Astrocyte of the hippocampus (primary cell): ENCODE measurements around the gene EPHB1.
"Not testable (repeated sequence)": the region's sequence is repeated elsewhere in the genome, so short reads cannot be mapped to it uniquely, and the experiment has no call there.

Source experiments
- DNase-seq: peaks from one replicate; pipeline ENCODE4 v3.0.0; 2011; ENCODE audit warnings: low read depth, low spot score

Gene EPHB1

GRCh38 chr3:134777341-134777740 is 17.7 kb upstream of the EPHB1 start:
- DNase-seq = no peak

- DNase-seq = not testable (repeated sequence)
Observed at GRCh38 chr3:134788283-134788682, 6.8 kb upstream of the EPHB1 start.

- DNase-seq = no peak
Observed at GRCh38 chr3:134790065-134790464, 5.0 kb upstream of the EPHB1 start.

GRCh38 chr3:134791992-134792391 is 3.1 kb upstream of the EPHB1 start:
- no peak for DNase-seq

- no peak for DNase-seq
Observed at GRCh38 chr3:134792700-134793099, 2.4 kb upstream of the EPHB1 start.

- no peak for DNase-seq
Observed at GRCh38 chr3:134793562-134793961, 1.5 kb upstream of the EPHB1 start.

GRCh38 chr3:134794323-134794722 is 737 bp upstream of the EPHB1 start:
- no peak for DNase-seq

- DNase-seq = peak; percentile 60
Observed at GRCh38 chr3:134795746-134796280, 753 bp downstream of the EPHB1 start.

GRCh38 chr3:134796281-134797056 is 1.4 kb downstream of the EPHB1 start:
- peak; percentile 58 for DNase-seq

GRCh38 chr3:134797057-134797740 is 2.1 kb downstream of the EPHB1 start:
- peak; percentile 10 for DNase-seq

GRCh38 chr3:134797741-134798451 is 2.8 kb downstream of the EPHB1 start:
- DNase-seq = no peak

- no peak for DNase-seq
Observed at GRCh38 chr3:134798681-134799311, 3.7 kb downstream of the EPHB1 start.

GRCh38 chr3:134799393-134799792 is 4.3 kb downstream of the EPHB1 start:
- DNase-seq = peak; percentile 62

GRCh38 chr3:134801204-134801958 is 6.3 kb downstream of the EPHB1 start:
- no peak for DNase-seq

GRCh38 chr3:134802428-134803050 is 7.5 kb downstream of the EPHB1 start:
- DNase-seq = no peak

- DNase-seq = no peak
Observed at GRCh38 chr3:134803051-134803505, 8.0 kb downstream of the EPHB1 start.

GRCh38 chr3:134803652-134804051 is 8.6 kb downstream of the EPHB1 start:
- DNase-seq = no peak

GRCh38 chr3:134804508-134805480 is 9.7 kb downstream of the EPHB1 start:
- DNase-seq = no peak

- DNase-seq = no peak
Observed at GRCh38 chr3:134807189-134807588, 12.1 kb downstream of the EPHB1 start.
